Gastroesophageal sphincter (tissue), 4 donors: ENCODE results near the gene ATP10A. TPM values are rescaled to one million over a fixed set of nuclear protein-coding genes. Genes with fewer than 3 reads are reported as not detected.

Source experiments
- ATAC-seq: fragments of 150-250 bp; one replicate; pipeline ENCODE4 v1.9.1; 2016; ENCODE audit warnings: mild to moderate bottlenecking, moderate library complexity
- H3K27ac ChIP-seq, 4 donors: fragments of 200-600 bp; sonication (generic) in 3 of 4; 1 replicate in 3 of 4; 2 replicates in 1 of 4; pipeline ENCODE4 v1.5.1; 2016 to 2019
- H3K27me3 ChIP-seq: fragments of 200-600 bp; sonication (generic); one replicate; pipeline ENCODE4 v1.5.1; 2019
- H3K36me3 ChIP-seq, 2 donors: fragments of 200-600 bp; sonication (generic); one replicate each; pipeline ENCODE4 v1.5.1; 2019; ENCODE audit warnings: control low read depth in 1 of 2
- H3K4me1 ChIP-seq, 3 donors: fragments of 200-600 bp; sonication (generic); 1 replicate in 2 of 3; 2 replicates in 1 of 3; pipeline ENCODE4 v1.5.1; 2016 to 2019; ENCODE audit warnings: control low read depth in 2 of 3
- H3K4me3 ChIP-seq, 2 donors: fragments of 200-600 bp; sonication (generic); one replicate each; pipeline ENCODE4 v1.5.1; 2019; ENCODE audit warnings: mild to moderate bottlenecking in 1 of 2, moderate library complexity in 1 of 2
- H3K9me3 ChIP-seq, 3 donors: fragments of 200-600 bp; sonication (generic); one replicate each; pipeline ENCODE4 v1.5.1; 2017 to 2019; ENCODE audit warnings: control low read depth in 2 of 3
- EP300 ChIP-seq: sonication (generic); formaldehyde crosslinking; IDR thresholded peaks from one replicate; pipeline ENCODE4 v1.6.1; 2017; ENCODE audit warnings: antibody characterized with exemption, mild to moderate bottlenecking
- POLR2A ChIP-seq, 2 donors: fragments of 450-650 bp; IDR thresholded peaks; one replicate each; pipeline ENCODE4 v1.6.1; 2017; ENCODE audit warnings: antibody characterized with exemption in 2 of 2, mild to moderate bottlenecking in 2 of 2, moderate library complexity in 1 of 2
- POLR2AphosphoS5 ChIP-seq: sonication (generic); formaldehyde crosslinking; IDR thresholded peaks from one replicate; pipeline ENCODE4 v1.6.1; 2017; ENCODE audit warnings: antibody characterized with exemption
- WGBS, 2 donors: methylation state at CpG; one replicate each; pipeline ENCODE4 v1.1.5; 2018; ENCODE audit warnings: low coverage in 1 of 2; 5-methylcytosine and 5-hydroxymethylcytosine counted together
- total RNA-seq, 4 donors: library from RNA; depleted of rRNA; stranded (reverse); fragments of >200 nt; gene quantifications; one replicate each; pipeline ENCODE4 v1.1.0, GENCODE V29; 2016
- TF ChIP-seq, protein P1 (sequence below), 4 experiments: fragments of 200-600 bp in 2 of 4; fragments of 450-650 bp in 2 of 4; sonication (generic) in 1 of 4; IDR thresholded peaks; one replicate each; pipeline ENCODE4 v1.5.1; 2017 to 2019; ENCODE audit warnings: antibody characterized with exemption in 4 of 4, mild to moderate bottlenecking in 2 of 4, moderate library complexity in 2 of 4

Gene ATP10A
- total RNA-seq, 4 donors from 2014 or later, result 22.9 to 41.8 (median 24.6) TPM

DNA sequence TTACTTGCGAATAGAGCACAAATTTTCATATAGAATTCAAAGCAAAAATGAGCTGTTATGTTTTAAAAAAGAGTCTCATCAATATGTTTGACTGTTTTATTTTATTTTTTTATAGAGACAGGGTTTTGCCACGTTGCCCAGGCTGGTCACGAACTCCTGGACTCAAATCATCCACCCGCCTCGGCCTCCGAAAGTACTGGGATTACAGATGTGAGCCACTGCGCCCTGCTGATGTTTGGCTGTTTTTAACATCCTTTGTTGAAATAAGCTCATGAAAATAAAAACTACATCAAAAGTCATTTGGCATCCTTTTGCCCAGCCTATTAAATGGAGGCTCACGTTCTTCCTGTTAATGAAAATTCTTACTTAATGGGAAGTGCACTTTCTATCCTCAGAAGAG, 154.7 kb downstream of the ATP10A start:
- Histone ChIP-seq H3K4me3 (no peak overlapping the region), H3K4me1 (peaks cover 0 to 17% (median 0%) of the 10 kb centered on the region in 3 donors), H3K36me3 (peaks cover 0 to 48% of the 10 kb centered on the region in 2 donors), H3K27me3 (no peaks in the 10 kb centered on the region), H3K9me3 (no peaks in the 10 kb centered on the region), H3K27ac (peak overlapping the region in 1 of 4 donors; percentile 58)
- TF ChIP-seq, protein P1, sequence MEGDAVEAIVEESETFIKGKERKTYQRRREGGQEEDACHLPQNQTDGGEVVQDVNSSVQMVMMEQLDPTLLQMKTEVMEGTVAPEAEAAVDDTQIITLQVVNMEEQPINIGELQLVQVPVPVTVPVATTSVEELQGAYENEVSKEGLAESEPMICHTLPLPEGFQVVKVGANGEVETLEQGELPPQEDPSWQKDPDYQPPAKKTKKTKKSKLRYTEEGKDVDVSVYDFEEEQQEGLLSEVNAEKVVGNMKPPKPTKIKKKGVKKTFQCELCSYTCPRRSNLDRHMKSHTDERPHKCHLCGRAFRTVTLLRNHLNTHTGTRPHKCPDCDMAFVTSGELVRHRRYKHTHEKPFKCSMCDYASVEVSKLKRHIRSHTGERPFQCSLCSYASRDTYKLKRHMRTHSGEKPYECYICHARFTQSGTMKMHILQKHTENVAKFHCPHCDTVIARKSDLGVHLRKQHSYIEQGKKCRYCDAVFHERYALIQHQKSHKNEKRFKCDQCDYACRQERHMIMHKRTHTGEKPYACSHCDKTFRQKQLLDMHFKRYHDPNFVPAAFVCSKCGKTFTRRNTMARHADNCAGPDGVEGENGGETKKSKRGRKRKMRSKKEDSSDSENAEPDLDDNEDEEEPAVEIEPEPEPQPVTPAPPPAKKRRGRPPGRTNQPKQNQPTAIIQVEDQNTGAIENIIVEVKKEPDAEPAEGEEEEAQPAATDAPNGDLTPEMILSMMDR (IDR thresholded peaks at IDR 0.05), result no peak
- no peak for TF ChIP-seq POLR2AphosphoS5
- no peak for TF ChIP-seq EP300
- no peak for TF ChIP-seq POLR2A (IDR thresholded peaks at IDR 0.05)
- ATAC-seq, result no peak
- WGBS, 2 donors, result 75 to 90% methylated on average over 7 to 8 of the region's 8 CpGs

DNA sequence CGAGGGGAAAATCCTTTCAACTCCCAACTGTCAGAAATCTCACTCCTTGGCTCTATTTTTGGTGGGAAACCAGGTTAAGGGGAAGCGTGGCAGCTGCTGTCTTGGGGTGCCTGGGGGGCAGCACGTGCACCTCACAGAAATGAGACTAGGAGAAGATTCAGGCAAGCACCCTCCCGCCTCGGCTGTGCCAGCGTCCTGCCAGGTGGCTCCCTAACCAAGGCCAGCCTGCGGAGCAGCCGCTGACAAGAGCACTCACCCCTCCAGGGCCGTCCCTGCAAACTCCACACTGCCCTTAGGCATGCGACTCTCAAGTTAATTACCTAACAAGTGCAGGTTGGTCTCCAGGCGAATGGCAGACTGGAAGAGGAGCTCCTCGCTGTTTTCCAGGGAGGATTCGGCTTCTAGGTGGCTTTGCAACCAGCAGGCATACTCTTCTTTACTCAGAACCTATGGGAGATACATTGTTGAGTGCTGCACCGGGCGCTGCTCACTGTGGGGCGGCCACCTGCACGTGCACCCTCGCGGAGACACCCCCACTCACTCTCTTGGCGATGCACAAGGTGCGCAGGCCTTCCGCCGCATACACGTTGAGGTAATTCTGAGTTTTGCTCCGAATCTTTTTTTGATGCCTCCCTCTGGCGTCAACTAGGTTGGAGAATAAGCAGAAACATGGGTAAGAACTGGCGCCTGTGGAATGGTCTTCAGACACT, 155.3 kb downstream of the ATP10A start:
- no peaks in the 10 kb centered on the region for H3K9me3 ChIP-seq
- no peak overlapping the region for H3K4me3 ChIP-seq
- no peak for ATAC-seq
- peaks cover 0 to 45% of the 10 kb centered on the region in 2 donors for H3K36me3 ChIP-seq
- no peak overlapping the region for H3K27ac ChIP-seq
- TF ChIP-seq POLR2A (IDR thresholded peaks at IDR 0.05), result no peak
- TF ChIP-seq POLR2AphosphoS5, result no peak
- TF ChIP-seq, protein P1 (IDR thresholded peaks at IDR 0.05), result no peak
- H3K4me1 ChIP-seq, result peaks cover 0 to 17% (median 0%) of the 10 kb centered on the region in 3 donors
- H3K27me3 ChIP-seq, result no peaks in the 10 kb centered on the region
- 63 to 82% methylated on average over 3 to 10 of the region's 27 CpGs for WGBS, 2 donors

DNA sequence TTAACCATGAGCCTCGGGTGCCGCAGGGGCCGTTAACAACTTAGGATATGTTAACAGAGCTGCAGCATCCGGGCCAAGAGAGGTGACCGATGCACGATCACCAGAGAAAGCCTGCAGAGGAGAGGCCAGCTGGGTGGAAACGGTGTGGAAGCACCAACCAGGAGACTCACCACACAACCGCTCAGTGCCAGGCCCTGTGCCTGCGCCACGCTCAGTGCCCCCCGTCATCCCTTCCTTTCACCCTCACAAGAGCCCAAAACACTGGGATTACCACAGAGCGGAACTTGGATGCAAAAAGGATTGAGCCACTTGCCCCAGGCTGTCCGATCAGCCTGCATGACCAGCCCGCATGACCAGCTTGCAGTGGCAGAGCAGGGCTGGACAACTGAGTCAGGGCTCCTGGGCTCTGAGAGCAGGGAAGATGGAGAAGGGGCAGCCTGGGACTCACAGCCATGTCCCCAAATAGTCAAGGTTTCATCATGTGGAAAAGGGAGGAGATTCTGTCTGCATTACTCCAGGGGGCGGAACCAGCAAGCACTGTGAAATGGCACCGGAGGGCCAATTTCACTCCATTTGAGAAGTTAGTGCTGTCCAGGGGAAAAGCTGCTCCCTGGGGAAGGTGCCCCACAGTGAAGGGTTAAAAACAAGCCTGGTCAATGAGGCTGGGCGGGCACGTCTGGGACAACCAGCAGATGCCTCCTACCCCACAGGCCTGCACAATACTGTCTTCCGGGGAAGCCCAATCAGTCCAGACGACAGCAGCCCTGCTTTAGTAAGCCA, 156.8 kb downstream of the ATP10A start:
- no peak for ATAC-seq
- Histone ChIP-seq H3K27me3 (no peaks in the 10 kb centered on the region), H3K9me3 (no peaks in the 10 kb centered on the region), H3K27ac (no peak overlapping the region), H3K36me3 (peaks cover 0 to 38% of the 10 kb centered on the region in 2 donors), H3K4me3 (no peak overlapping the region), H3K4me1 (peaks cover 0 to 17% (median 0%) of the 10 kb centered on the region in 3 donors)
- 84 to 100% methylated on average over 3 to 10 of the region's 20 CpGs for whole genome bisulfite sequencing, 2 donors
- no peak for TF ChIP-seq POLR2A (IDR thresholded peaks at IDR 0.05)
- TF ChIP-seq EP300, result no peak
- TF ChIP-seq POLR2AphosphoS5, result no peak
- TF ChIP-seq, protein P1 (IDR thresholded peaks at IDR 0.05), result no peak

- Histone ChIP-seq H3K27ac (no peak overlapping the region), H3K4me3 (no peak overlapping the region), H3K4me1 (peaks cover 0 to 17% (median 0%) of the 10 kb centered on the region in 3 donors), H3K27me3 (no peaks in the 10 kb centered on the region), H3K36me3 (peaks cover 0 to 38% of the 10 kb centered on the region in 2 donors), H3K9me3 (no peaks in the 10 kb centered on the region)
- TF ChIP-seq POLR2A (IDR thresholded peaks at IDR 0.05), result no peak
- no peak for ATAC-seq
- WGBS, 2 donors, result 60 to 88% methylated on average over 6 to 10 of the region's 17 CpGs
Measured at GRCh38 chr15:25705433-25706115, 157.6 kb downstream of the ATP10A start.

- no peak for ATAC-seq
Measured at GRCh38 chr15:25703726-25704125, 159.4 kb downstream of the ATP10A start.

More at GRCh38 chr15:25703726-25704125, 159.4 kb downstream of the ATP10A start:
- TF ChIP-seq POLR2A (IDR thresholded peaks at IDR 0.05) (no peak), POLR2AphosphoS5 (no peak)
- TF ChIP-seq, protein P1 (IDR thresholded peaks at IDR 0.05), result no peak
- Histone ChIP-seq H3K9me3 (no peaks in the 10 kb centered on the region), H3K36me3 (peaks cover 0 to 43% of the 10 kb centered on the region in 2 donors), H3K4me3 (no peak overlapping the region), H3K4me1 (peaks cover 0 to 8% (median 0%) of the 10 kb centered on the region in 3 donors), H3K27me3 (no peaks in the 10 kb centered on the region), H3K27ac (no peak overlapping the region)
- WGBS, 2 donors, result 95% methylated on average over 4 of the region's 6 CpGs; no CpG with 5 or more reads in 1 of the 2 donors
